GM12878 (cell line): ENCODE results near the gene SMIM13.
A peak's percentile ranks its signal among the peaks of the same experiment; 100 is the strongest.

ENCODE experiments used
- CEBPB ChIP-seq, 2 experiments: fragments of 150-350 bp in 1 of 2; IDR thresholded peaks; 2 replicates each; pipeline ENCODE4 v1.6.1; 2012 to 2014; ENCODE audit warnings: low read depth in 2 of 2, low read length in 2 of 2, borderline replicate concordance in 1 of 2, inconsistent platforms in 1 of 2
- CHD2 ChIP-seq: IDR thresholded peaks from 2 replicates; pipeline ENCODE4 v1.6.1; 2011; ENCODE audit warnings: low read depth, low read length, improper control_type of control experiment, borderline replicate concordance
- EGR1 ChIP-seq, 2 experiments: IDR thresholded peaks; 1 replicate in 1 of 2; 2 replicates in 1 of 2; pipeline ENCODE4 v1.6.1; 2011 to 2012; ENCODE audit warnings: low read depth in 2 of 2, low read length in 2 of 2, borderline replicate concordance in 1 of 2, mild to moderate bottlenecking in 1 of 2, moderate library complexity in 1 of 2
- FOXM1 ChIP-seq: IDR thresholded peaks from 2 replicates; pipeline ENCODE4 v1.6.1; 2012; ENCODE audit warnings: low read depth, mild to moderate bottlenecking, inconsistent platforms, low read length, moderate library complexity
- SP1 ChIP-seq: IDR thresholded peaks from one replicate; pipeline ENCODE4 v1.6.1; 2011; ENCODE audit warnings: low read depth, low read length
- ZBTB40 ChIP-seq: fragments of 450-650 bp; IDR thresholded peaks from 2 replicates; pipeline ENCODE4 v1.6.1; 2016; ENCODE audit warnings: mild to moderate bottlenecking, moderate library complexity, borderline replicate concordance

GRCh38 chr6:11093626-11094410, at the start of gene SMIM13:
- TF ChIP-seq ZBTB40 (no peak), CEBPB (IDR thresholded peaks at IDR 0.05; ENCODE audit: borderline replicate concordance in 1 of 2, low read depth in 2 of 2, low read length in 2 of 2) (no peak), SP1 (no peak), FOXM1 (no peak), CHD2 (peak; percentile 79; the same call in 1 of the 2 replicates), EGR1 (IDR thresholded peaks at IDR 0.05; ENCODE audit: borderline replicate concordance in 1 of 2, low read depth in 2 of 2, low read length in 2 of 2) (peak in 1 of 2 experiments; percentile 51; a peak in 1 of 3 replicates)
